SU-DHL-6 (cell line): ENCODE data around the gene TFEB.

Experiments
- CTCF ChIP-seq: fragments of 200-600 bp; sonication (generic); IDR thresholded peaks from one replicate; pipeline ENCODE4 v1.5.1; 2017; ENCODE audit warnings: antibody characterized with exemption, mild to moderate bottlenecking, low read length, moderate library complexity; ENCODE audit not compliant: insufficient read depth, poor library complexity, severe bottlenecking
- EZH2phosphoT487 ChIP-seq: fragments of 200-600 bp; sonication (generic), shearing (Covaris generic); conservative IDR thresholded peaks from 2 replicates; pipeline ENCODE4 v1.6.1; 2018; ENCODE audit warnings: mild to moderate bottlenecking, antibody characterized with exemption, low read length, moderate library complexity, mixed read lengths

DNA sequence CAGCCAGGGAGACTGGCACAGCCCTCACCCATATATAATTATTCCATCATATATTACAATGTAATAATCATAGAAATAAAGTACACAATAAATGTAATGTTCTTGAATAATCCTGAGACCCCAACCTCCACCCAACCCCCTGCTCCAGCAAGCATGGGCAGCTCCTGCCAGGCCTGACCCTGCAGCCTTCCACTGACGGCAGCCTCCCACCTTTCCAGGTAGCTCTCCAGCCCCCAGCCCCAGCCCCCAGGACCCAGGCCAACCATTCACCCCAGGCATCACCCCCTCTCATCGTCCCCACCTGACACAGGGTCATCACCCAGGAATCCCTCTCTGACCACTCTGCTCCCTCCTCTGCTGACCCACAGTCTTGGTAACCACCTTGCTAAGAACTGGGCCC is 14.6 kb downstream of the TFEB start:
- TF ChIP-seq CTCF (no peak), EZH2phosphoT487 (no peak)
